HEK293 (cell line): ENCODE measurements around the gene TUBB3.
A peak's percentile ranks its signal among the peaks of the same experiment; 100 is the strongest.
"Not testable (repeated sequence)": the region's sequence is repeated elsewhere in the genome, so short reads cannot be mapped to it uniquely, and the experiment has no call there.

Source experiments
- CTCF ChIA-PET: fragments of 350-600 bp; formaldehyde crosslinking; extraction: SDS; loops from one replicate; lab custom pipeline; 2021; ENCODE audit warnings: antibody characterized with exemption; lab: Yijun Ruan, JAX
- POLR2A ChIA-PET: fragments of 300-600 bp; formaldehyde crosslinking; extraction: SDS; loops from one replicate; lab custom pipeline; 2020; ENCODE audit warnings: antibody characterized with exemption, inconsistent platforms; lab: Yijun Ruan, JAX
- H3K27ac ChIP-seq: fragments of 200-500 bp; sonication (Bioruptor generic); 2 replicates; pipeline ENCODE4 v1.5.1; 2014; ENCODE audit warnings: low read depth, low read length, control low read depth, inconsistent platforms; ENCODE audit errors: extremely low read depth
- H3K36me3 ChIP-seq, 2 experiments: fragments of 200-500 bp in 1 of 2; sonication (Bioruptor generic) in 1 of 2; 1 replicate in 1 of 2; 2 replicates in 1 of 2; pipeline ENCODE4 v1.5.1; 2014 to 2017; ENCODE audit warnings: inconsistent platforms in 2 of 2, low read length in 2 of 2; ENCODE audit not compliant: control insufficient read depth in 2 of 2, insufficient read depth in 1 of 2
- H3K4me1 ChIP-seq: fragments of 200-500 bp; sonication (Bioruptor generic); 2 replicates; pipeline ENCODE4 v1.5.1; 2014; ENCODE audit warnings: mild to moderate bottlenecking, low read length, inconsistent platforms; ENCODE audit not compliant: control insufficient read depth, insufficient read depth
- H3K4me3 ChIP-seq: 2 replicates; pipeline ENCODE4 v1.5.1; 2011; ENCODE audit warnings: low read depth, mild to moderate bottlenecking, control low read depth, low read length, moderate library complexity
- H3K9me3 ChIP-seq: fragments of 200-500 bp; sonication (Bioruptor generic); 2 replicates; pipeline ENCODE4 v1.5.1; 2014; ENCODE audit warnings: low read depth, low read length, inconsistent platforms; ENCODE audit not compliant: control insufficient read depth, insufficient read depth
- BCL6B ChIP-seq: fragments of 450-650 bp; formaldehyde crosslinking; IDR thresholded peaks from 2 replicates; pipeline ENCODE4 v1.5.1; 2017; ENCODE audit warnings: missing biosample characterization, missing genetic modification characterization
- INSM2 ChIP-seq: fragments of 450-650 bp; formaldehyde crosslinking; IDR thresholded peaks from 2 replicates; pipeline ENCODE4 v1.5.1; 2016; ENCODE audit warnings: missing biosample characterization, missing genetic modification characterization
- KLF10 ChIP-seq: fragments of 450-650 bp; IDR thresholded peaks from 2 replicates; pipeline ENCODE4 v1.5.1; 2018; ENCODE audit warnings: missing biosample characterization, mild to moderate bottlenecking, missing genetic modification characterization
- OSR2 ChIP-seq: fragments of 450-650 bp; formaldehyde crosslinking; IDR thresholded peaks from 2 replicates; pipeline ENCODE4 v1.5.1; 2016; ENCODE audit warnings: missing biosample characterization, missing genetic modification characterization
- PRDM1 ChIP-seq: fragments of 450-650 bp; formaldehyde crosslinking; IDR thresholded peaks from 2 replicates; pipeline ENCODE4; 2016; ENCODE audit warnings: missing biosample characterization, missing genetic modification characterization
- SCRT2 ChIP-seq: fragments of 450-650 bp; formaldehyde crosslinking; IDR thresholded peaks from 2 replicates; pipeline ENCODE4 v1.5.1; 2016; ENCODE audit warnings: missing biosample characterization, missing genetic modification characterization
- SP2 ChIP-seq: fragments of 450-650 bp; formaldehyde crosslinking; IDR thresholded peaks from 2 replicates; pipeline ENCODE4 v1.5.1; 2016; ENCODE audit warnings: missing biosample characterization, missing genetic modification characterization
- SP3 ChIP-seq: fragments of 450-650 bp; formaldehyde crosslinking; IDR thresholded peaks from 2 replicates; pipeline ENCODE4 v1.5.1; 2016; ENCODE audit warnings: missing biosample characterization, missing genetic modification characterization
- YY1 ChIP-seq: fragments of 450-650 bp; formaldehyde crosslinking; IDR thresholded peaks from 2 replicates; pipeline ENCODE4 v1.5.1; 2018; ENCODE audit warnings: missing biosample characterization, missing genetic modification characterization
- ZNF10 ChIP-seq: fragments of 450-650 bp; formaldehyde crosslinking; IDR thresholded peaks from 2 replicates; pipeline ENCODE4 v1.5.1; 2017; ENCODE audit warnings: missing biosample characterization, missing genetic modification characterization
- ZNF114 ChIP-seq: fragments of 450-650 bp; formaldehyde crosslinking; IDR thresholded peaks from 2 replicates; pipeline ENCODE4 v1.5.0; 2017; ENCODE audit warnings: missing biosample characterization, missing genetic modification characterization
- ZNF133 ChIP-seq: fragments of 450-650 bp; formaldehyde crosslinking; IDR thresholded peaks from 2 replicates; pipeline ENCODE4 v1.5.1; 2016; ENCODE audit warnings: missing biosample characterization, missing genetic modification characterization
- ZNF24 ChIP-seq: fragments of 450-650 bp; formaldehyde crosslinking; IDR thresholded peaks from 2 replicates; pipeline ENCODE4 v1.5.1; 2016; ENCODE audit warnings: missing biosample characterization, missing genetic modification characterization
- ZNF354C ChIP-seq: fragments of 450-650 bp; formaldehyde crosslinking; IDR thresholded peaks from 2 replicates; pipeline ENCODE4 v1.5.1; 2016; ENCODE audit warnings: missing biosample characterization, missing genetic modification characterization, low read depth, borderline replicate concordance
- ZNF426 ChIP-seq: fragments of 450-650 bp; formaldehyde crosslinking; IDR thresholded peaks from 2 replicates; pipeline ENCODE4 v1.5.1; 2017; ENCODE audit warnings: missing biosample characterization, missing genetic modification characterization, mild to moderate bottlenecking, inconsistent platforms, moderate library complexity
- ZNF560 ChIP-seq: fragments of 450-650 bp; formaldehyde crosslinking; IDR thresholded peaks from 2 replicates; pipeline ENCODE4 v1.5.1; 2017; ENCODE audit warnings: missing biosample characterization, missing genetic modification characterization, borderline replicate concordance
- ZNF623 ChIP-seq: fragments of 450-650 bp; formaldehyde crosslinking; IDR thresholded peaks from 2 replicates; pipeline ENCODE4 v1.5.1; 2016; ENCODE audit warnings: missing biosample characterization, missing genetic modification characterization
- ZNF660 ChIP-seq: fragments of 450-650 bp; IDR thresholded peaks from 2 replicates; pipeline ENCODE4 v1.5.1; 2018; ENCODE audit warnings: missing biosample characterization, mild to moderate bottlenecking, missing genetic modification characterization
- ZNF76 ChIP-seq: fragments of 450-650 bp; formaldehyde crosslinking; IDR thresholded peaks from 2 replicates; pipeline ENCODE4; 2016; ENCODE audit warnings: low read depth, missing biosample characterization, missing genetic modification characterization, borderline replicate concordance
- ZNF768 ChIP-seq: fragments of 450-650 bp; formaldehyde crosslinking; IDR thresholded peaks from 2 replicates; pipeline ENCODE4 v1.5.1; 2018; ENCODE audit warnings: missing biosample characterization, mild to moderate bottlenecking, missing genetic modification characterization
- TF ChIP-seq, protein P1 (sequence below): fragments of 450-650 bp; formaldehyde crosslinking; IDR thresholded peaks from 2 replicates; pipeline ENCODE4 v1.5.1; 2016; ENCODE audit warnings: missing biosample characterization, missing genetic modification characterization
- TF ChIP-seq, protein P2 (sequence below): fragments of 450-650 bp; formaldehyde crosslinking; IDR thresholded peaks from 2 replicates; pipeline ENCODE4 v1.5.1; 2017; ENCODE audit warnings: missing biosample characterization, missing genetic modification characterization

The TUBB3 gene

GRCh38 chr16:89966756-89967155 lies 43.6 kb downstream of the TUBB3 start:
- Histone ChIP-seq H3K4me3 (no peak overlapping the region), H3K9me3 (no peaks in the 10 kb centered on the region), H3K4me1 (no peaks in the 10 kb centered on the region), H3K27ac (no peak overlapping the region), H3K36me3 (peaks cover 6 to 49% of the 10 kb centered on the region in 2 experiments; a peak in 2 of 3 replicates)
- POLR2A ChIA-PET, result no interaction called here
- CTCF ChIA-PET, result no interaction called here
- no peak for TF ChIP-seq SP3 (tag by site-specific recombination)
- no peak for TF ChIP-seq ZNF560
- no peak for TF ChIP-seq YY1 (tag by site-specific recombination)
- TF ChIP-seq ZNF660 (tag by site-specific recombination), result no peak
- TF ChIP-seq, protein P1, sequence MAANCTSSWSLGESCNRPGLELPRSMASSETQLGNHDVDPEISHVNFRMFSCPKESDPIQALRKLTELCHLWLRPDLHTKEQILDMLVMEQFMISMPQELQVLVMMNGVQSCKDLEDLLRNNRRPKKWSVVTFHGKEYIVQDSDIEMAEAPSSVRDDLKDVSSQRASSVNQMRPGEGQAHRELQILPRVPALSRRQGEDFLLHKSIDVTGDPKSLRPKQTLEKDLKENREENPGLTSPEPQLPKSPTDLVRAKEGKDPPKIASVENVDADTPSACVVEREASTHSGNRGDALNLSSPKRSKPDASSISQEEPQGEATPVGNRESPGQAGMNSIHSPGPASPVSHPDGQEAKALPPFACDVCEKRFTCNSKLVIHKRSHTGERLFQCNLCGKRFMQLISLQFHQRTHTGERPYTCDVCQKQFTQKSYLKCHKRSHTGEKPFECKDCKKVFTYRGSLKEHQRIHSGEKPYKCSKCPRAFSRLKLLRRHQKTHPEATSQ (tag by site-specific recombination), result no peak
- TF ChIP-seq BCL6B (tag by site-specific recombination), result no peak
- TF ChIP-seq PRDM1 (tag by site-specific recombination), result no peak

DNA sequence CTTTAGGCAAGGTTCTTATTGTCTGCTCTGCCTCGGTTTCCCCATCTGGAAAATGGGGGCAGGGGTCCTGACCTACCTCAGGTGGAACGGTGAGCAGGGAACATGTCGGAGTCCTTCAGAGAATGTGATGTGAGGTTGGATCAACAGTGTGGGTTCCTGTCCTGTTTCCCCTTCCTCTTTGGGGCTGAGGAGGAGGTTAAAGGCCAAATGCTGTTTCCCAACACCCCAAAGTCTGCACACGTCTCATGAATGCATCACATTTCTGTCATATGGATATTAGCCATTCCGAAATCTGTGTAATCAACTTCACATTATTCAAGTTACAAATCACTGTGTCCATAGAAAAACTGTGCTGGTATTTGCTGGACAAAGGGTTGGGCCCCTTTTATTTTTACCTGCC lies 44.3 kb downstream of the TUBB3 start:
- H3K4me3 ChIP-seq, H3K4me1 ChIP-seq, H3K27ac ChIP-seq, CTCF ChIA-PET, H3K9me3 ChIP-seq: not testable (repeated sequence)
- peaks cover 6 to 49% of the 10 kb centered on the region in 2 experiments; a peak in 2 of 3 replicates for H3K36me3 ChIP-seq
- POLR2A ChIA-PET, result interaction anchor here (1.1 kb wide), 1 partner anchor 45 kb away, joined by 4 read pairs; the partner anchor contains the start of gene TUBB3

- 0 out of 2 replicates have a peak, but pooled peaks have one; percentile 9 for TF ChIP-seq ZNF768 (tag by site-specific recombination)
- 0 out of 2 replicates have a peak, but pooled peaks have one; percentile 26 for TF ChIP-seq SCRT2 (tag by site-specific recombination)
- peak; percentile 46 for TF ChIP-seq SP2 (tag by site-specific recombination)
- CTCF ChIA-PET, H3K4me3 ChIP-seq, H3K27ac ChIP-seq, H3K4me1 ChIP-seq, H3K9me3 ChIP-seq: not testable (repeated sequence)
- POLR2A ChIA-PET, result interaction anchor here (1.1 kb wide), 1 partner anchor 46 kb away, joined by 4 read pairs; the partner anchor contains the start of gene TUBB3
- peaks cover 6 to 48% of the 10 kb centered on the region in 2 experiments; a peak in 2 of 3 replicates for H3K36me3 ChIP-seq
Measured at GRCh38 chr16:89968074-89968473, 44.9 kb downstream of the TUBB3 start.

DNA sequence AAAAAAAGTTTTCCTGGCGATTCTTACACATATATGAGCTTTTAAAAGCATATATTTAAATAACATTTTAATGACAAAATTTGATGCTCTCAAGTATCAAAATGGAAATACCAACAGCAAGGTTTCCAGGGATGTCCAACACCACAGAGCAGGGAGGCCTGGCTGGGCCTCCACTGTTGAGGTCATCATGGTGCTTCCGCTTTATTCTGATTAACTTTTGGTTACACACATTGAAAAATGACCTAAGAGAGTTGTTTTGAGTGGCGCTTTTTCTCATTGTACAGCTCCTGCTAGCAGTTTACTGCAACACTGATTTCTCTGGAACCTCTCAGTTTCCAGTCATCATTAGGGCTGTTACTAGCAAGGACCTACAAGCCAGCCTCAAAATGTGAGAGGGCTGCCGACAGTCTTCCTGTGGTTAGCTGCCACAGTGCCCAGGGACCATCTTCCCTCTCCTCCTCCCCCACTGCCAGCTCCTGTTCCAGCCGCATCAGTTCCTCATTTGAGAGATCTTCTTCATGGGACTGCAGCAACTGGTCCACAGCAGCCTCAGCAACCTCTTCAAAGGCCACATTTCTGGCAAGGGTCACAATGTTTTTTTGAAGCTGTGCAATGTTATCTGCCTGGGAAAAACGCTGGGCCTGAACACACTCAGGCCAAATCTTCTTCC lies 46.7 kb downstream of the TUBB3 start:
- H3K36me3 ChIP-seq, result peaks cover 6 to 38% of the 10 kb centered on the region in 2 experiments; a peak in 2 of 3 replicates
- TF ChIP-seq ZNF133 (no peak), INSM2 (tag by site-specific recombination) (no peak), ZNF114 (tag by site-specific recombination) (no peak), ZNF354C (tag by site-specific recombination) (no peak), ZNF10 (tag by site-specific recombination) (no peak), ZNF76 (tag by site-specific recombination) (no peak), ZNF623 (no peak), OSR2 (tag by site-specific recombination) (no peak), ZNF24 (no peak), ZNF426 (tag by site-specific recombination) (no peak), KLF10 (no peak)
- TF ChIP-seq, protein P2, sequence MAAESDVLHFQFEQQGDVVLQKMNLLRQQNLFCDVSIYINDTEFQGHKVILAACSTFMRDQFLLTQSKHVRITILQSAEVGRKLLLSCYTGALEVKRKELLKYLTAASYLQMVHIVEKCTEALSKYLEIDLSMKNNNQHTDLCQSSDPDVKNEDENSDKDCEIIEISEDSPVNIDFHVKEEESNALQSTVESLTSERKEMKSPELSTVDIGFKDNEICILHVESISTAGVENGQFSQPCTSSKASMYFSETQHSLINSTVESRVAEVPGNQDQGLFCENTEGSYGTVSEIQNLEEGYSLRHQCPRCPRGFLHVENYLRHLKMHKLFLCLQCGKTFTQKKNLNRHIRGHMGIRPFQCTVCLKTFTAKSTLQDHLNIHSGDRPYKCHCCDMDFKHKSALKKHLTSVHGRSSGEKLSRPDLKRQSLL, result no peak
- no peak overlapping the region for H3K27ac ChIP-seq
- H3K4me3 ChIP-seq, result no peak overlapping the region
- ChIA-PET CTCF (no interaction called here), POLR2A (interaction anchor here (1.5 to 2.3 kb wide), 3 partner anchors 10 to 48 kb away, joined by 4 to 8 read pairs (median 6); partner anchors contain the start of gene TUBB3)
- H3K4me1 ChIP-seq, result 0 out of 2 replicates have a peak, but pooled peaks cover 3% of the 10 kb centered on the region
- H3K9me3 ChIP-seq, result no peaks in the 10 kb centered on the region
